AG04449 (cell line): ENCODE data around the gene OBP2B.
"Not testable (repeated sequence)": the region's sequence is repeated elsewhere in the genome, so short reads cannot be mapped to it uniquely, and the experiment has no call there.

ENCODE experiments used
- CTCF ChIA-PET: fragments of 350-600 bp; formaldehyde crosslinking; extraction: SDS; loops from one replicate; lab custom pipeline; 2021; ENCODE audit warnings: antibody characterized with exemption; lab: Yijun Ruan, JAX
- POLR2A ChIA-PET: fragments of 400-600, 350-600 bp; formaldehyde crosslinking; extraction: SDS; loops from one replicate; lab custom pipeline; 2020; ENCODE audit warnings: antibody characterized with exemption, inconsistent platforms; lab: Yijun Ruan, JAX
- DNase-seq: peaks from one replicate; pipeline ENCODE4 v3.0.0-alpha.2; 2010; ENCODE audit warnings: low read depth, low spot score
- H3K4me3 ChIP-seq: 2 replicates; pipeline ENCODE4 v1.5.1; 2011; ENCODE audit warnings: low read depth, mild to moderate bottlenecking, control low read depth, low read length
- TF ChIP-seq, protein P1 (sequence below): IDR thresholded peaks from one replicate; pipeline ENCODE4 v1.5.1; 2011; ENCODE audit warnings: mild to moderate bottlenecking, moderate library complexity, low read length, control low read depth, inconsistent platforms; ENCODE audit not compliant: insufficient read depth; ENCODE audit errors: missing control alignments

Gene OBP2B

GRCh38 chr9:133208880-133209300 lies at the start of gene OBP2B:
TSS of gene OBP2B (minus strand) at chr9:133209250. CDS start at chr9:133209199, 51 bp downstream.
- DNase-seq, CTCF ChIA-PET, POLR2A ChIA-PET, H3K4me3 ChIP-seq: not testable (repeated sequence)

DNA sequence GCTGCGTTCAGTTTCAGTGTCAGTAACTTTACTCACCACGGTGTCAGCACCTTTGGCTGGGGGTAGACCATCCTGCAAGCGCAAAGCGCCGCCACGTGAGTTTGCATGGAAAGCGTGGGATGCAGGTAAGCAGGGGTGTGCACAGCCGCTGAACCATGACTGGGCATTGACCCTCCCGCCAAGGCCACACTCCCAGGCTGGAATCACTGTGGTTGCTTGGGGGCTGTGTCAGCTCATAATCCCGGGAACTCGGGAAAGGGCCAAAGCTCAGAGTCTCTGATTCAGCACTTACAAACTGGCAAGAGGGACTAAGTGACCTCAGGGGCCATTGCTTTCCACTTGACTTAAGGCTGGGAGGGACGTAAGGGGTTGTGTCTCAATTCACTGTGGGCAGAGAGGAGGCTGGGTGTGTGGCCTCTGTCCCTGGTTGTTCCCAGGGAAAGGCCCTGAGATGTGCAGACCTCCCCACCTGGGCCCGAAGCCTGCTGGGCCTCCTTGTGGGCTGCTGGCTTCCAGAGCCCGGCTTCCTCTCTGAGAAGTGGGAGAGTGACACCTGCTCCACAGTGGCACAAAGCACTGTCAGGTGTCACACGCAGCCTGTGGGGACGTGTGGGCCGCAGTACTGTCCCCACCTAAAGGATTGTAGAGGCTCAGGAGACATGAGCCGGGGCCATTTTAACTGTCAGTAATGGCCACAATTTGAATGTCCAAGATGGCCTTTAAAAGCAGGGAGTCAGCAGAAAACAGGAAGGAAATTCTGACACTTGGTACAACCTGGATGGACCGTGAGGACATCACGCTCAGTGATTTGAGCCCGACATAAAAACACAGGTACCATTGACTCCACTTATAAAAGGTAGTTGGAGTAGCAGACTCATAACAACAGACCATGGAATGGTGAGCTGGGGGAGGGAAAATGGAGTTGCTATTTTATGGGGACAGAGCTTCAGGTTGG lies 49.3 kb upstream of the OBP2B start:
- H3K4me3 ChIP-seq: no peak overlapping the region
- TF ChIP-seq, protein P1, sequence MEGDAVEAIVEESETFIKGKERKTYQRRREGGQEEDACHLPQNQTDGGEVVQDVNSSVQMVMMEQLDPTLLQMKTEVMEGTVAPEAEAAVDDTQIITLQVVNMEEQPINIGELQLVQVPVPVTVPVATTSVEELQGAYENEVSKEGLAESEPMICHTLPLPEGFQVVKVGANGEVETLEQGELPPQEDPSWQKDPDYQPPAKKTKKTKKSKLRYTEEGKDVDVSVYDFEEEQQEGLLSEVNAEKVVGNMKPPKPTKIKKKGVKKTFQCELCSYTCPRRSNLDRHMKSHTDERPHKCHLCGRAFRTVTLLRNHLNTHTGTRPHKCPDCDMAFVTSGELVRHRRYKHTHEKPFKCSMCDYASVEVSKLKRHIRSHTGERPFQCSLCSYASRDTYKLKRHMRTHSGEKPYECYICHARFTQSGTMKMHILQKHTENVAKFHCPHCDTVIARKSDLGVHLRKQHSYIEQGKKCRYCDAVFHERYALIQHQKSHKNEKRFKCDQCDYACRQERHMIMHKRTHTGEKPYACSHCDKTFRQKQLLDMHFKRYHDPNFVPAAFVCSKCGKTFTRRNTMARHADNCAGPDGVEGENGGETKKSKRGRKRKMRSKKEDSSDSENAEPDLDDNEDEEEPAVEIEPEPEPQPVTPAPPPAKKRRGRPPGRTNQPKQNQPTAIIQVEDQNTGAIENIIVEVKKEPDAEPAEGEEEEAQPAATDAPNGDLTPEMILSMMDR: no peak
- CTCF ChIA-PET: no interaction called here
- no peak for DNase-seq
- POLR2A ChIA-PET: no interaction called here

- TF ChIP-seq, protein P1: no peak
- CTCF ChIA-PET: no interaction called here
- H3K4me3 ChIP-seq: no peak overlapping the region
- DNase-seq: no peak
- POLR2A ChIA-PET: no interaction called here
These were observed 48.5 kb upstream of the OBP2B start for GRCh38 chr9:133257465-133257956.

GRCh38 chr9:133256686-133257091 lies 47.6 kb upstream of the OBP2B start:
- TF ChIP-seq, protein P1: no peak
- no peak for DNase-seq
- no peak overlapping the region for H3K4me3 ChIP-seq
- POLR2A ChIA-PET: no interaction called here
- CTCF ChIA-PET: no interaction called here

- TF ChIP-seq, protein P1: no peak
- ChIA-PET POLR2A (no interaction called here), CTCF (no interaction called here)
- no peak for DNase-seq
- H3K4me3 ChIP-seq: no peak overlapping the region
These were observed 47.0 kb upstream of the OBP2B start for GRCh38 chr9:133256136-133256461.

DNA sequence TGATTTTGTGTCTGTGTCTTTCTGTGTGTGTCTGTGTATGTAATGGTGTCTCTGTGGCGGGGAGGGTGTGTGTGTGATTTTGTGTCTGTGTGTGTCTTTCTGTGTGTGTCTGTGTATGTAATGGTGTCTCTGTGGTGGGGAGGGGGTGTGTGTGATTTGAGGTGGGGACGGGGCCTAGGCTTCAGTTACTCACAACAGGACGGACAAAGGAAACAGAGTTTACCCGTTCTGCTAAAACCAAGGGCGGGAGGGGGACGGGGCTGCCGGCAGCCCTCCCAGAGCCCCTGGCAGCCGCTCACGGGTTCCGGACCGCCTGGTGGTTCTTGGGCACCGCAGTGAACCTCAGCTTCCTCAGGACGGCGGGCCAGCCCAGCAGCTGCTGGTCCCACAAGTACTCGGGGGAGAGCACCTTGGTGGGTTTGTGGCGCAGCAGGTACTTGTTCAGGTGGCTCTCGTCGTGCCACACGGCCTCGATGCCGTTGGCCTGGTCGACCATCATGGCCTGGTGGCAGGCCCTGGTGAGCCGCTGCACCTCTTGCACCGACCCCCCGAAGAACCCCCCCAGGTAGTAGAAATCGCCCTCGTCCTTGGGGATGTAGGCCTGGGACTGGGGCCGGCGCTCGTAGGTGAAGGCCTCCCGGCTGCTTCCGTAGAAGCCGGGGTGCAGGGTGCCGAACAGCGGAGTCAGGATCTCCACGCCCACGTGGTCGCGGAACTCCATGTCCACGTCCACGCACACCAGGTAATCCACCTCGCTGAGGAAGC lies 46.5 kb upstream of the OBP2B start:
- no peak for DNase-seq
- H3K4me3 ChIP-seq: no peak overlapping the region
- TF ChIP-seq, protein P1: no peak
- ChIA-PET CTCF (no interaction called here), POLR2A (no interaction called here)
